Trophoblast cell (in vitro differentiated cells and primary cell): Measurements from ENCODE around the gene SERPINB6.

Experiments
- DNase-seq, 2 donors: peaks; one replicate each; pipeline ENCODE4 v3.0.0-alpha.2; 2016
- H2AFZ ChIP-seq: 2 replicates; pipeline ENCODE4 v1.6.1; 2013; ENCODE audit warnings: low read length, moderate library complexity, mild to moderate bottlenecking; ENCODE audit not compliant: insufficient read depth, poor library complexity
- H2AK5ac ChIP-seq: 2 replicates; pipeline ENCODE4 v1.6.1; 2013; ENCODE audit warnings: mild to moderate bottlenecking, low read length
- H2BK120ac ChIP-seq: 2 replicates; pipeline ENCODE4 v1.6.1; 2013; ENCODE audit warnings: low read length, mild to moderate bottlenecking, moderate library complexity; ENCODE audit not compliant: insufficient read depth, poor library complexity
- H2BK12ac ChIP-seq: 2 replicates; pipeline ENCODE4 v1.6.1; 2013; ENCODE audit warnings: mild to moderate bottlenecking, low read length, moderate library complexity
- H2BK5ac ChIP-seq: 2 replicates; pipeline ENCODE4 v1.6.1; 2013; ENCODE audit warnings: low read length, low read depth, moderate library complexity, mild to moderate bottlenecking; ENCODE audit not compliant: poor library complexity
- H3K14ac ChIP-seq: 2 replicates; pipeline ENCODE4 v1.6.1; 2013; ENCODE audit warnings: mild to moderate bottlenecking, low read length
- H3K18ac ChIP-seq: 2 replicates; pipeline ENCODE4 v1.6.1; 2013; ENCODE audit warnings: mild to moderate bottlenecking, low read length
- H3K23ac ChIP-seq: 2 replicates; pipeline ENCODE4 v1.6.1; 2013; ENCODE audit warnings: low read length
- H3K27ac ChIP-seq: 2 replicates; pipeline ENCODE4 v1.5.1; 2013; ENCODE audit warnings: low read depth, mild to moderate bottlenecking, inconsistent platforms, low read length, moderate library complexity
- H3K27me3 ChIP-seq: 2 replicates; pipeline ENCODE4 v1.6.1; 2013; ENCODE audit warnings: inconsistent platforms, mild to moderate bottlenecking, low read length, moderate library complexity; ENCODE audit not compliant: insufficient read depth
- H3K36me3 ChIP-seq, 2 experiments: 1 replicate in 1 of 2; 2 replicates in 1 of 2; pipeline ENCODE4 v1.6.1; 2013; ENCODE audit warnings: low read length in 2 of 2, mild to moderate bottlenecking in 2 of 2, moderate library complexity in 1 of 2; ENCODE audit not compliant: insufficient read depth in 2 of 2, control insufficient read depth in 1 of 2
- H3K4ac ChIP-seq: 2 replicates; pipeline ENCODE4 v1.6.1; 2013; ENCODE audit warnings: low read depth, mild to moderate bottlenecking, low read length, moderate library complexity
- H3K4me1 ChIP-seq, 2 experiments: 1 replicate in 1 of 2; 2 replicates in 1 of 2; pipeline ENCODE4 v1.6.1; 2013; ENCODE audit warnings: low read length in 2 of 2, mild to moderate bottlenecking in 2 of 2, moderate library complexity in 1 of 2; ENCODE audit not compliant: insufficient read depth in 2 of 2, control insufficient read depth in 1 of 2
- H3K4me2 ChIP-seq: 2 replicates; pipeline ENCODE4 v1.6.1; 2013; ENCODE audit warnings: inconsistent platforms, mild to moderate bottlenecking, low read length, moderate library complexity
- H3K4me3 ChIP-seq: 2 replicates; pipeline ENCODE4 v1.5.1; 2013; ENCODE audit warnings: mild to moderate bottlenecking, low read depth, low read length, inconsistent platforms
- H3K79me1 ChIP-seq: one replicate; pipeline ENCODE4 v1.6.1; 2013; ENCODE audit warnings: low read length
- H3K79me2 ChIP-seq: 2 replicates; pipeline ENCODE4 v1.6.1; 2013; ENCODE audit warnings: low read length, mild to moderate bottlenecking; ENCODE audit not compliant: control insufficient read depth, insufficient read depth, poor library complexity
- H3K9ac ChIP-seq: 2 replicates; pipeline ENCODE4 v1.6.1; 2013; ENCODE audit warnings: mild to moderate bottlenecking, low read length
- H3K9me3 ChIP-seq: 2 replicates; pipeline ENCODE4 v1.6.1; 2013; ENCODE audit warnings: low read depth, mild to moderate bottlenecking, control low read depth, inconsistent platforms, low read length; ENCODE audit not compliant: insufficient read depth
- H4K12ac ChIP-seq: 2 replicates; pipeline ENCODE4 v1.6.1; 2013; ENCODE audit warnings: low read depth, mild to moderate bottlenecking, low read length, moderate library complexity
- H4K8ac ChIP-seq: 2 replicates; pipeline ENCODE4 v1.6.1; 2013; ENCODE audit warnings: low read depth, mild to moderate bottlenecking, low read length, moderate library complexity
- H4K91ac ChIP-seq: one replicate; pipeline ENCODE4 v1.6.1; 2013; ENCODE audit warnings: low read depth, mild to moderate bottlenecking, low read length, moderate library complexity
- WGBS: extraction: QIAGEN DNeasy Blood & Tissue Kit; methylation state at CpG from one replicate; pipeline ENCODE4 v1.1.7; 2013; ENCODE audit warnings: missing lambda C conversion rate; ENCODE audit not compliant: insufficient read length, insufficient coverage; ENCODE audit errors: extremely low coverage; 5-methylcytosine and 5-hydroxymethylcytosine counted together

SERPINB6 gene

DNA sequence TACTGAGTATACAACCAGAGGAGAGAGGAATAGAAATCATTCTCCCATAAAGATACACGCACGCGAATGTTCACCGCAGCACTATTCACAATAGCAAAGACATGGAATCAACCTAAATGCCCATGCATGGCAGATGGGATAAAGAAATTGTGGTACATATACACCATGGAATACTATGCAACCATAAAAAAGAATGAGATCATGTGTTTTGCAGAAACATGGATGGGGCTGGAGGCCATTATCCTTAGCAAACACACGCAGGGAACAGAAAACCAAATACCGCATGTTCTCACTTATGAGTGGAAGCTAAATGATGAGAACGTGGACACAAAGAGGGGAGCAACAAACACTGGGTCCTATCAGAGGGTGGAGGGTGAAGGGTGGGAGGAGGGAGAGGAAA, 3.4 kb downstream of the SERPINB6 start:
- WGBS = no CpG with 5 or more reads among the region's 7 CpGs
- Histone ChIP-seq H3K4me1 (peaks cover 0 to 4% of the 10 kb centered on the region in 2 experiments), H3K23ac (no peak overlapping the region), H4K91ac (no peak overlapping the region), H2BK12ac (no peak overlapping the region), H4K8ac (no peak overlapping the region), H3K27me3 (no peaks in the 10 kb centered on the region), H3K79me2 (peaks cover 6% of the 10 kb centered on the region), H2AK5ac (no peak overlapping the region), H2AFZ (no peak overlapping the region), H3K27ac (no peak overlapping the region), H3K9me3 (peaks cover 2% of the 10 kb centered on the region), H3K79me1 (peaks cover 10% of the 10 kb centered on the region), H3K9ac (no peak overlapping the region), H2BK5ac (no peak overlapping the region), H3K18ac (no peak overlapping the region), H3K4me3 (no peak overlapping the region), H2BK120ac (no peak overlapping the region), H4K12ac (no peak overlapping the region), H3K14ac (no peak overlapping the region), H3K36me3 (no peaks in the 10 kb centered on the region), H3K4ac (no peak overlapping the region), H3K4me2 (no peak overlapping the region)
- DNase-seq = no peak

DNA sequence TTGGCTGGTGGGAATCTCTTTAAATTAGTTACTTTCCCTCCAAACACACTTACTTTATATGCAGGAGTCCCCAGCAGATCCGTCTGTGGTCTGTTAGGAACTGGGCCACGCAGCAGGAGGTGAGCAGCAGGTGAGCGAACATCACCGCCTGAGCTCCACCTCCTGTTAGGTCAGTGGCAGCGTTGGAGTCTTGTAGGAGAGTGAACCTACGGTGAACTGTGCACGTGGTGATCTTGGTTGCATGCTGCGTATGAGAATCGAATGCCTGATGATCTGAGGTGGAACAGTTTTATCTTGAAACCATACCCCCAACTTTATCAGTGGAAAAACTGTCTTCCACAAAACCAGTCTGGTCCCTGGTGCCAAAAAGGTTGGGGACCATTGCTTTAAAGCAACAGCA, 5.0 kb downstream of the SERPINB6 start:
- H2AK5ac ChIP-seq = no peak overlapping the region
- no peaks in the 10 kb centered on the region for H3K27me3 ChIP-seq
- H3K79me2 ChIP-seq = peaks cover 4% of the 10 kb centered on the region
- no peak overlapping the region for H2BK120ac ChIP-seq
- no peak overlapping the region for H3K9ac ChIP-seq
- H3K4me2 ChIP-seq = no peak overlapping the region
- H4K12ac ChIP-seq = no peak overlapping the region
- no peak overlapping the region for H3K4me3 ChIP-seq
- WGBS = no CpG with 5 or more reads among the region's 9 CpGs
- H3K23ac ChIP-seq = no peak overlapping the region
- no peak overlapping the region for H2AFZ ChIP-seq
- H2BK12ac ChIP-seq = no peak overlapping the region
- no peak overlapping the region for H4K91ac ChIP-seq
- H3K27ac ChIP-seq = no peak overlapping the region
- no peak overlapping the region for H3K14ac ChIP-seq
- no peak overlapping the region for H4K8ac ChIP-seq
- H3K4me1 ChIP-seq = peaks cover 0 to 2% of the 10 kb centered on the region in 2 experiments
- H3K36me3 ChIP-seq = no peaks in the 10 kb centered on the region
- peaks cover 2% of the 10 kb centered on the region for H3K9me3 ChIP-seq
- H3K18ac ChIP-seq = no peak overlapping the region
- peaks cover 5% of the 10 kb centered on the region for H3K79me1 ChIP-seq
- no peak for DNase-seq
- H2BK5ac ChIP-seq = no peak overlapping the region
- no peak overlapping the region for H3K4ac ChIP-seq

DNA sequence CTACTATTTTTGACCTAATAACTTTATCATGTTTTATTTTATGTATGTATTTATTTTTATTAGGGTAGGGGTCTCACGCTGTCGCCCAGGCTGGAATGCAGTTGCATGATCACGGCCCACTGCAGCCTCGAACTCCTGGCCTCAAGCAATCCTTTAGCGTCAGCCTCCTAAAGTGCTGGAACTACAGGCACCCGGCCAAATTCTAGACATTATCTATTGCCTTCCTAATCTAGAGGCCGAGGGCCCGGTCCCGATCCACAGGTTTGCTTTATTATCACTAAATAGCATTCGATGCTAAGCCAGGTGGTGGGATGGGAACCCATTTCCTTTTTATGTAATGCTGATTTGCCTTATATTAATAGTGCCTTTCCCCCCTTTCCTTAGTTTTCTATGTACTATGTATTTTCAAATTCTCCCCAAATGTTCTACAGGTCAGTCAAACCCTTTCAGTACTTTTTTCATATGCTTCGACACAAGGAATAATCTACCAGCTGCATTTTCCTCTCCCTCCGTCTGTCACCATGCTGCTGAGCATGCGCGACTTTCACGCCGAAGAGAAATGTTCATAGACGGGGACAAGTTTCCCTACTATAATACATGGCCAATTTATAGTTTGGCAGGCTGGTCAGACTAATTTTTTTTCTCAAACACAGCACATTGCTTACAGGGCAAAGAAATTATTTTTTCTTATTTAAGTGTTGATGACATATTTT, 6.4 kb downstream of the SERPINB6 start:
- Histone ChIP-seq H4K8ac (no peak overlapping the region), H3K18ac (no peak overlapping the region), H4K12ac (no peak overlapping the region), H2AK5ac (no peak overlapping the region), H3K4me1 (peaks cover 3 to 6% of the 10 kb centered on the region in 2 experiments), H2BK5ac (no peak overlapping the region), H3K27me3 (no peaks in the 10 kb centered on the region), H3K9ac (no peak overlapping the region), H3K23ac (no peak overlapping the region), H3K79me1 (no peaks in the 10 kb centered on the region), H2BK12ac (no peak overlapping the region), H3K79me2 (no peaks in the 10 kb centered on the region), H3K9me3 (peaks cover 2% of the 10 kb centered on the region), H4K91ac (no peak overlapping the region), H3K4me3 (no peak overlapping the region), H2BK120ac (no peak overlapping the region), H3K27ac (no peak overlapping the region), H2AFZ (no peak overlapping the region), H3K4me2 (no peak overlapping the region), H3K4ac (no peak overlapping the region), H3K14ac (no peak overlapping the region), H3K36me3 (no peaks in the 10 kb centered on the region)
- DNase-seq = no peak
- WGBS = no CpG with 5 or more reads among the region's 17 CpGs

DNA sequence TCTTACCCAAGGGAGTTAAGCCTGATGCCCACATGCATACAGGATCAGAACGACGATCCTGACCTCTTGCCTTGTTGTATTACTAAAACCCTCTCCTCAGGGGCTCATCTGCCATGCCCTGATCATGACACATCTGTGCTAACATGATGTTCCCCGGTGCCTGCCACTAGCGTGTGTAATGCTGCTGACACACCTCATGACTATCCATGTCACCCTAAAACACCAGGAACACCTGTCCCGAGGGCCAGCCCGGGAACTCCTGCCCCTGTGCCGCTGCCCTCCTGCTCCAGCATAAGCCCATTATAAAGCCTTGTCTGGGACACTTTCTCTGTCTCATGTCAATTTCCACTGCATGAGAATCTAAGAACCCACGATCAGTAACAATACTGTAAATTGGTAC, 7.6 kb downstream of the SERPINB6 start:
- H3K36me3 ChIP-seq = no peaks in the 10 kb centered on the region
- H4K12ac ChIP-seq = no peak overlapping the region
- H2AK5ac ChIP-seq = no peak overlapping the region
- no peak overlapping the region for H4K8ac ChIP-seq
- no peak overlapping the region for H3K27ac ChIP-seq
- no peak overlapping the region for H3K4ac ChIP-seq
- H2BK12ac ChIP-seq = no peak overlapping the region
- H2BK120ac ChIP-seq = no peak overlapping the region
- H3K14ac ChIP-seq = no peak overlapping the region
- no CpG with 5 or more reads among the region's 8 CpGs for WGBS
- no peaks in the 10 kb centered on the region for H3K79me1 ChIP-seq
- no peaks in the 10 kb centered on the region for H3K79me2 ChIP-seq
- H3K4me1 ChIP-seq = peaks cover 5 to 10% of the 10 kb centered on the region in 2 experiments
- no peaks in the 10 kb centered on the region for H3K27me3 ChIP-seq
- peak; percentile 81 for DNase-seq
- H3K23ac ChIP-seq = no peak overlapping the region
- no peak overlapping the region for H3K9ac ChIP-seq
- no peak overlapping the region for H4K91ac ChIP-seq
- no peak overlapping the region for H3K4me2 ChIP-seq
- H2AFZ ChIP-seq = no peak overlapping the region
- no peak overlapping the region for H2BK5ac ChIP-seq
- H3K4me3 ChIP-seq = no peak overlapping the region
- no peak overlapping the region for H3K18ac ChIP-seq
- H3K9me3 ChIP-seq = peaks cover 2% of the 10 kb centered on the region
